GM23338 (cell line): ENCODE results near the gene EXD3. TPM values are rescaled to one million over a fixed set of nuclear protein-coding genes. Genes with fewer than 3 reads are reported as not detected.

ENCODE experiments used
- ATAC-seq: fragments of 200-7000 bp; cut with Tn5 transposase; 3 replicates; pipeline ENCODE4 v1.9.1; 2020
- DNase-seq: peaks from one replicate; pipeline ENCODE4 v3.0.0-alpha.2; 2015; ENCODE audit warnings: low spot score
- H2AFZ ChIP-seq: fragments of 200-600 bp; sonication (generic); 2 replicates; pipeline ENCODE4 v1.8.0; 2016; ENCODE audit warnings: antibody characterized with exemption, mild to moderate bottlenecking, moderate library complexity
- H3F3A ChIP-seq: fragments of 200-600 bp; sonication (generic); replicated peaks from 2 replicates; pipeline ENCODE4 v1.8.0; 2017; ENCODE audit warnings: antibody characterized with exemption, mixed run types, low read depth
- H3K27ac ChIP-seq: fragments of 200-600 bp; sonication (generic); 2 replicates; pipeline ENCODE4 v1.6.1; 2016; ENCODE audit warnings: low read depth
- H3K27me3 ChIP-seq: fragments of 200-600 bp; sonication (generic); 2 replicates; pipeline ENCODE4 v1.8.0; 2016; ENCODE audit warnings: mild to moderate bottlenecking, mixed run types, moderate library complexity; ENCODE audit not compliant: insufficient read depth
- H3K36me3 ChIP-seq: fragments of 200-600 bp; sonication (generic); 2 replicates; pipeline ENCODE4 v1.8.0; 2016; ENCODE audit warnings: mild to moderate bottlenecking; ENCODE audit not compliant: insufficient read depth
- H3K4me1 ChIP-seq: fragments of 200-600 bp; sonication (generic); 2 replicates; pipeline ENCODE4 v1.8.0; 2016; ENCODE audit warnings: mild to moderate bottlenecking, moderate library complexity; ENCODE audit not compliant: insufficient read depth
- H3K4me2 ChIP-seq: fragments of 200-600 bp; sonication (generic); 2 replicates; pipeline ENCODE4 v1.7.1; 2017; ENCODE audit warnings: mixed run types
- H3K4me3 ChIP-seq: fragments of 200-600 bp; sonication (generic); 2 replicates; pipeline ENCODE4 v1.6.1; 2016; ENCODE audit warnings: mixed run types
- H3K79me2 ChIP-seq: fragments of 200-600 bp; sonication (generic); replicated peaks from 2 replicates; pipeline ENCODE4 v1.8.0; 2017; ENCODE audit warnings: mild to moderate bottlenecking; ENCODE audit not compliant: insufficient read depth
- H3K9me2 ChIP-seq: fragments of 200-600 bp; sonication (generic); 2 replicates; pipeline ENCODE4 v1.8.0; 2017; ENCODE audit not compliant: insufficient read depth
- H4K20me1 ChIP-seq: fragments of 200-600 bp; sonication (generic); replicated peaks from 2 replicates; pipeline ENCODE4 v1.8.0; 2017; ENCODE audit warnings: mild to moderate bottlenecking; ENCODE audit not compliant: insufficient read depth
- H3K27ac Mint-ChIP-seq: 2 replicates; pipeline ENCODE4 v1.8.0; 2020; ENCODE audit warnings: inconsistent platforms, mild to moderate bottlenecking, moderate library complexity, mixed read lengths
- H3K27me3 Mint-ChIP-seq: 3 replicates; pipeline ENCODE4 v1.8.0; 2022; ENCODE audit warnings: low read depth, mild to moderate bottlenecking, moderate library complexity, mixed read lengths, inconsistent platforms; ENCODE audit not compliant: insufficient read depth, poor library complexity
- H3K36me3 Mint-ChIP-seq: 3 replicates; pipeline ENCODE4 v1.8.0; 2021; ENCODE audit warnings: low read depth, mild to moderate bottlenecking, inconsistent platforms, moderate library complexity, mixed read lengths
- H3K4me1 Mint-ChIP-seq: 3 replicates; pipeline ENCODE4 v1.8.0; 2020; ENCODE audit warnings: mild to moderate bottlenecking, inconsistent platforms, mixed read lengths
- H3K4me3 Mint-ChIP-seq: 3 replicates; pipeline ENCODE4 v1.8.0; 2021; ENCODE audit warnings: moderate library complexity, mild to moderate bottlenecking, inconsistent platforms, mixed read lengths
- H3K9me3 Mint-ChIP-seq: 3 replicates; pipeline ENCODE4 v1.8.0; 2020; ENCODE audit warnings: moderate library complexity, mild to moderate bottlenecking, inconsistent platforms, mixed read lengths
- CTCF ChIP-seq, 2 experiments: fragments of 200-600 bp in 1 of 2; sonication (generic) in 1 of 2; conservative IDR thresholded peaks; 2 replicates each; pipeline versions ENCODE4 v1.5.1 to v1.6.1; 2016 to 2017; ENCODE audit warnings: antibody characterized with exemption in 2 of 2, low read depth in 2 of 2, mild to moderate bottlenecking in 2 of 2, moderate library complexity in 1 of 2
- EZH2 ChIP-seq: fragments of 200-600 bp; sonication (generic); IDR thresholded peaks from one replicate; pipeline ENCODE4 v1.8.0; 2017; ENCODE audit warnings: antibody characterized with exemption, mild to moderate bottlenecking, low read depth; ENCODE audit not compliant: unreplicated experiment
- EZH2phosphoT487 ChIP-seq: fragments of 200-600 bp; sonication (generic); IDR thresholded peaks from one replicate; pipeline ENCODE4 v1.8.1; 2018; ENCODE audit warnings: antibody characterized with exemption; ENCODE audit not compliant: unreplicated experiment
- JUNB ChIP-seq: IDR thresholded peaks from one replicate; pipeline ENCODE4 v1.6.1; 2016; ENCODE audit warnings: antibody characterized with exemption; ENCODE audit not compliant: unreplicated experiment
- POLR2AphosphoS5 ChIP-seq: IDR thresholded peaks from 2 replicates; pipeline ENCODE4 v1.6.1; 2016; ENCODE audit warnings: antibody characterized with exemption, low read depth
- REST ChIP-seq: IDR thresholded peaks from one replicate; pipeline ENCODE4 v1.6.1; 2018; ENCODE audit warnings: antibody characterized with exemption; ENCODE audit not compliant: unreplicated experiment
- ZNF114 ChIP-seq: fragments of 250-450 bp; sonication (Bioruptor Pico); IDR thresholded peaks from 2 replicates; pipeline ENCODE4 v1.5.0; 2020; ENCODE audit warnings: mild to moderate bottlenecking, moderate library complexity
- ZNF331 ChIP-seq: fragments of 250-450 bp; sonication (Bioruptor Pico); IDR thresholded peaks from 2 replicates; pipeline ENCODE4 v1.5.0; 2020; ENCODE audit warnings: low read depth, mild to moderate bottlenecking, moderate library complexity
- polyA plus RNA-seq: library from polyadenylated mRNA; unstranded; fragments of >200 nt; fragmentation: Nextera tagmentation; extraction: Ambion mirVana; gene quantifications from 2 replicates; pipeline ENCODE4 v1.2.1, GENCODE V29; 2016
- total RNA-seq: library from RNA; depleted of rRNA; stranded (reverse); fragments of >200 nt; shearing (Covaris generic); gene quantifications from 2 replicates; pipeline ENCODE4 v1.2.3, GENCODE V29; 2014

EXD3 gene
- total and polyA plus RNA-seq, 2 experiments from 2014 or later: 3.6 to 9.7 TPM

- H3K4me2 ChIP-seq: peak overlapping the region; percentile 96
- peaks cover 28% of the 10 kb centered on the region for H3K27me3 ChIP-seq
- Mint-ChIP-seq H3K27me3 (peaks cover 35% of the 10 kb centered on the region), H3K27ac (peak overlapping the region; percentile 95), H3K36me3 (peaks cover 4% of the 10 kb centered on the region; the same call in 2 of the 3 replicates), H3K9me3 (no peaks in the 10 kb centered on the region; the same call in 2 of the 3 replicates), H3K4me1 (peaks cover 47% of the 10 kb centered on the region), H3K4me3 (peak overlapping the region; percentile 97)
- H3F3A ChIP-seq: peaks cover 26% of the 10 kb centered on the region
- no peak overlapping the region for H2AFZ ChIP-seq
- no peaks in the 10 kb centered on the region for H3K9me2 ChIP-seq
- DNase-seq (peak; percentile 77), ATAC-seq (peak; percentile 8)
- no peaks in the 10 kb centered on the region for H3K36me3 ChIP-seq
- no peak for TF ChIP-seq ZNF114 (CRISPR knock-in tag)
- TF ChIP-seq CTCF (conservative IDR thresholded peaks at IDR 0.05; ENCODE audit: low read depth in 2 of 2): peak in 1 of 2 experiments; percentile 45; a peak in 2 of 4 replicates
- TF ChIP-seq REST: no peak
- no peak; the same call in 1 of the 2 replicates for TF ChIP-seq POLR2AphosphoS5
- TF ChIP-seq JUNB: no peak
- TF ChIP-seq EZH2: no peak
- TF ChIP-seq ZNF331 (CRISPR knock-in tag): no peak
- H4K20me1 ChIP-seq: peaks cover 11% of the 10 kb centered on the region
- H3K4me1 ChIP-seq: peaks cover 52% of the 10 kb centered on the region
- H3K4me3 ChIP-seq: peak overlapping the region; percentile 94
- H3K27ac ChIP-seq: peak overlapping the region; percentile 79; the same call in 1 of the 2 replicates
- H3K79me2 ChIP-seq: peaks cover 3% of the 10 kb centered on the region; the same call in 1 of the 2 replicates
Observed at GRCh38 chr9:137301081-137301947, 121.6 kb downstream of the EXD3 start.

GRCh38 chr9:137300567-137301080 lies 122.3 kb downstream of the EXD3 start:
- DNase-seq: peak; percentile 84
- Histone ChIP-seq H3K4me2 (peak overlapping the region; percentile 96), H3K27me3 (peaks cover 32% of the 10 kb centered on the region), H3K4me3 (peak overlapping the region; percentile 94), H3F3A (peaks cover 26% of the 10 kb centered on the region), H3K79me2 (peaks cover 3% of the 10 kb centered on the region; the same call in 1 of the 2 replicates), H3K4me1 (peaks cover 49% of the 10 kb centered on the region), H3K9me2 (no peaks in the 10 kb centered on the region), H2AFZ (no peak overlapping the region), H4K20me1 (peaks cover 11% of the 10 kb centered on the region), H3K27ac (peak overlapping the region; percentile 79), H3K36me3 (no peaks in the 10 kb centered on the region)
- peak overlapping the region; percentile 97 for H3K4me3 Mint-ChIP-seq
- no peak for TF ChIP-seq EZH2phosphoT487
- TF ChIP-seq POLR2AphosphoS5: peak; percentile 1; the same call in 1 of the 2 replicates
- peak; percentile 3 for ATAC-seq
- peaks cover 47% of the 10 kb centered on the region for H3K4me1 Mint-ChIP-seq
- H3K36me3 Mint-ChIP-seq: peaks cover 4% of the 10 kb centered on the region; the same call in 2 of the 3 replicates
- peak overlapping the region; percentile 95 for H3K27ac Mint-ChIP-seq
- peaks cover 37% of the 10 kb centered on the region for H3K27me3 Mint-ChIP-seq
- no peaks in the 10 kb centered on the region; the same call in 2 of the 3 replicates for H3K9me3 Mint-ChIP-seq
